A549 (cell line): Measurements from ENCODE around the gene MPC1L. TPM values are rescaled to one million over a fixed set of nuclear protein-coding genes. Genes with fewer than 3 reads are reported as not detected.
"Not testable (repeated sequence)": the region's sequence is repeated elsewhere in the genome, so short reads cannot be mapped to it uniquely, and the experiment has no call there.

Experiments
- ATAC-seq, 2 experiments: fragments of 200-7000 bp in 1 of 2; fragments of >200 bp in 1 of 2; cut with Nextera tagmentation in 1 of 2; cut with Tn5 transposase in 1 of 2; 3 replicates each; pipeline versions ENCODE4 v1.8.0 to v1.9.1; 2018 to 2020; ENCODE audit warnings: mild to moderate bottlenecking in 1 of 2, moderate library complexity in 1 of 2
- CTCF ChIA-PET: fragments of 300-600 bp; sonication (Branson Sonifier 250); formaldehyde crosslinking; extraction: SDS; loops from one replicate; lab custom pipeline; 2021; ENCODE audit warnings: antibody characterized with exemption, inconsistent platforms; lab: Yijun Ruan, JAX
- POLR2A ChIA-PET: fragments of 350-600 bp; formaldehyde crosslinking; extraction: SDS; loops from one replicate; lab custom pipeline; 2021; ENCODE audit warnings: antibody characterized with exemption, inconsistent platforms; lab: Yijun Ruan, JAX
- DNase-seq, 2 experiments: peaks; one replicate each; pipeline versions ENCODE4 v3.0.0 to v3.0.0-alpha.2; 2011 to 2016; ENCODE audit warnings: low read depth in 1 of 2, low spot score in 1 of 2
- FAIRE-seq: peaks from 2 replicates; lab custom pipeline; 2011; peaks lifted over from hg19 to GRCh38; lab: Jason Lieb, UNC
- H3K27ac ChIP-seq, 2 experiments: fragments of >200 bp; sonication (Bioruptor Twin); formaldehyde crosslinking; 3 replicates each; pipeline ENCODE4 v1.5.1; 2016 to 2017
- H3K4me1 ChIP-seq: fragments of >200 bp; sonication (Bioruptor Twin); formaldehyde crosslinking; 3 replicates; pipeline ENCODE4 v1.6.1; 2016
- H3K4me2 ChIP-seq: fragments of >200 bp; sonication (Bioruptor Twin); formaldehyde crosslinking; 3 replicates; pipeline ENCODE4 v1.6.1; 2016
- H3K4me3 ChIP-seq: fragments of >200 bp; sonication (Bioruptor Twin); formaldehyde crosslinking; 3 replicates; pipeline ENCODE4 v1.5.1; 2016
- H3K9me3 ChIP-seq: fragments of >200 bp; sonication (Bioruptor Twin); formaldehyde crosslinking; 3 replicates; pipeline ENCODE4 v1.6.1; 2016
- ATOH8 ChIP-seq: fragments of 250-450 bp; sonication (Bioruptor Pico); IDR thresholded peaks from 2 replicates; pipeline ENCODE4 v1.5.0; 2020; ENCODE audit warnings: low read depth, mild to moderate bottlenecking, moderate library complexity
- BCL3 ChIP-seq: fragments of >200 bp; sonication (Bioruptor Twin); formaldehyde crosslinking; IDR thresholded peaks from 3 replicates; pipeline ENCODE4 v1.6.1; 2016
- CBX8 ChIP-seq: fragments of 200-600 bp; sonication (generic); IDR thresholded peaks from 2 replicates; pipeline ENCODE4 v1.6.1; 2016
- EP300 ChIP-seq, 2 experiments: fragments of >200 bp; sonication (Bioruptor Twin); formaldehyde crosslinking; IDR thresholded peaks; 2 replicates in 1 of 2; 3 replicates in 1 of 2; pipeline ENCODE4 v1.6.1; 2016 to 2017
- GATA3 ChIP-seq: IDR thresholded peaks from 2 replicates; pipeline ENCODE4 v1.6.1; 2012; ENCODE audit warnings: borderline replicate concordance
- HEYL ChIP-seq: fragments of 250-450 bp; sonication (Bioruptor Pico); IDR thresholded peaks from 2 replicates; pipeline ENCODE4 v1.8.0; 2021; ENCODE audit warnings: mild to moderate bottlenecking, moderate library complexity
- HOXB5 ChIP-seq: fragments of 250-450 bp; sonication (Bioruptor Pico); IDR thresholded peaks from 2 replicates; pipeline ENCODE4 v1.5.0; 2020; ENCODE audit warnings: mild to moderate bottlenecking, moderate library complexity
- JUN ChIP-seq, 2 experiments: fragments of >200 bp; sonication (Bioruptor Twin); formaldehyde crosslinking; IDR thresholded peaks; 2 replicates in 1 of 2; 3 replicates in 1 of 2; pipeline ENCODE4 v1.6.1; 2016 to 2017
- MYC ChIP-seq: IDR thresholded peaks from 2 replicates; pipeline ENCODE4 v1.6.1; 2012; ENCODE audit warnings: mild to moderate bottlenecking, inconsistent platforms, low read length, improper control_type of control experiment, borderline replicate concordance
- SMC3 ChIP-seq: fragments of >200 bp; sonication (Bioruptor Twin); formaldehyde crosslinking; IDR thresholded peaks from 3 replicates; pipeline ENCODE4 v1.6.1; 2018; ENCODE audit warnings: inconsistent platforms
- SREBF2 ChIP-seq: fragments of 450-650 bp; IDR thresholded peaks from 2 replicates; pipeline ENCODE4 v1.6.1; 2014; ENCODE audit warnings: mild to moderate bottlenecking, moderate library complexity
- TP53 ChIP-seq: fragments of 250-450 bp; sonication (Bioruptor Pico); IDR thresholded peaks from 2 replicates; pipeline ENCODE4 v1.5.0; 2021; ENCODE audit warnings: mild to moderate bottlenecking, moderate library complexity
- ZC3H11A ChIP-seq: fragments of 450-650 bp; IDR thresholded peaks from 2 replicates; pipeline ENCODE4 v1.6.1; 2014; ENCODE audit warnings: antibody characterized with exemption, mild to moderate bottlenecking
- WGBS: methylation state at CpG from one replicate; pipeline ENCODE4 v1.1.6; 2017; ENCODE audit errors: missing lambda C conversion rate; 5-methylcytosine and 5-hydroxymethylcytosine counted together
- polyA plus RNA-seq, 4 experiments: library from polyadenylated mRNA; depleted of rRNA in 3 of 4; stranded (reverse); fragments of >200 nt; fragmentation: RNase III in 1 of 4; extraction: RNeasy Plus Mini Kit Qiagen cat#74134 plus additional on column Dnase treatment in 1 of 4; gene quantifications; 2 replicates in 3 of 4; 3 replicates in 1 of 4; pipeline ENCODE4 v1.2.3, GENCODE V29; 2011 to 2017
- TF ChIP-seq, protein P1 (sequence below): fragments of >200 bp; sonication (Bioruptor Twin); formaldehyde crosslinking; IDR thresholded peaks from 3 replicates; pipeline ENCODE4 v1.5.1; 2016
- TF ChIP-seq, protein P2 (sequence below): IDR thresholded peaks from 2 replicates; pipeline ENCODE4 v1.6.1; 2012
- TF ChIP-seq, protein P3 (sequence below): IDR thresholded peaks from 2 replicates; pipeline ENCODE4 v1.6.1; 2012

The MPC1L gene
- polyA plus RNA-seq, 2 of the 4 experiments (the other 2 are of a cell fraction), result not detected

GRCh38 chrX:40582811-40583210 lies 40.4 kb upstream of the MPC1L start (continued):
- TF ChIP-seq, protein P1, sequence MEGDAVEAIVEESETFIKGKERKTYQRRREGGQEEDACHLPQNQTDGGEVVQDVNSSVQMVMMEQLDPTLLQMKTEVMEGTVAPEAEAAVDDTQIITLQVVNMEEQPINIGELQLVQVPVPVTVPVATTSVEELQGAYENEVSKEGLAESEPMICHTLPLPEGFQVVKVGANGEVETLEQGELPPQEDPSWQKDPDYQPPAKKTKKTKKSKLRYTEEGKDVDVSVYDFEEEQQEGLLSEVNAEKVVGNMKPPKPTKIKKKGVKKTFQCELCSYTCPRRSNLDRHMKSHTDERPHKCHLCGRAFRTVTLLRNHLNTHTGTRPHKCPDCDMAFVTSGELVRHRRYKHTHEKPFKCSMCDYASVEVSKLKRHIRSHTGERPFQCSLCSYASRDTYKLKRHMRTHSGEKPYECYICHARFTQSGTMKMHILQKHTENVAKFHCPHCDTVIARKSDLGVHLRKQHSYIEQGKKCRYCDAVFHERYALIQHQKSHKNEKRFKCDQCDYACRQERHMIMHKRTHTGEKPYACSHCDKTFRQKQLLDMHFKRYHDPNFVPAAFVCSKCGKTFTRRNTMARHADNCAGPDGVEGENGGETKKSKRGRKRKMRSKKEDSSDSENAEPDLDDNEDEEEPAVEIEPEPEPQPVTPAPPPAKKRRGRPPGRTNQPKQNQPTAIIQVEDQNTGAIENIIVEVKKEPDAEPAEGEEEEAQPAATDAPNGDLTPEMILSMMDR, result no peak

DNA sequence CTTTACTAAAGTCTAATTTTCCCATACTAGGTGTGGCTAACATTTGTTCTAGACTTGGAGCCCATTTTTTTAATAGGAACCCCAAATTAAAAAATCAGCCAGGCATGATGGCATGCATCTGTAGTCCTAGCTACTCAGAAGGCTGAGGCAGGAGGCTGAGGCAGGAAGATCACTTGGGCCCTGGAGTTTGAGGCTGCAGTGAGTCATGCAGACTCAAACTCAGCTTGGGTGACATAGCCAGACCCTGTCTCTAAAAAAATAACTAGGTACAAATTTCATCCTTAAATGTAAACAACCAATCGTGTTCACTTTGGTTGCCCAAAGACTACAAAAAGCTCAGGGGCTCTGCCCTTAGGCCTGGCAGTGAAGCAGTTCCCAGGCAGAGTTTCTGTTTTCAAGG lies 35.6 kb upstream of the MPC1L start:
- ATAC-seq, H3K27ac ChIP-seq, POLR2A ChIA-PET, H3K4me1 ChIP-seq, CTCF ChIA-PET, H3K9me3 ChIP-seq, DNase-seq, H3K4me3 ChIP-seq, FAIRE-seq, H3K4me2 ChIP-seq: not testable (repeated sequence)
- 23% methylated on average over 1 of the region's 1 CpG for WGBS

DNA sequence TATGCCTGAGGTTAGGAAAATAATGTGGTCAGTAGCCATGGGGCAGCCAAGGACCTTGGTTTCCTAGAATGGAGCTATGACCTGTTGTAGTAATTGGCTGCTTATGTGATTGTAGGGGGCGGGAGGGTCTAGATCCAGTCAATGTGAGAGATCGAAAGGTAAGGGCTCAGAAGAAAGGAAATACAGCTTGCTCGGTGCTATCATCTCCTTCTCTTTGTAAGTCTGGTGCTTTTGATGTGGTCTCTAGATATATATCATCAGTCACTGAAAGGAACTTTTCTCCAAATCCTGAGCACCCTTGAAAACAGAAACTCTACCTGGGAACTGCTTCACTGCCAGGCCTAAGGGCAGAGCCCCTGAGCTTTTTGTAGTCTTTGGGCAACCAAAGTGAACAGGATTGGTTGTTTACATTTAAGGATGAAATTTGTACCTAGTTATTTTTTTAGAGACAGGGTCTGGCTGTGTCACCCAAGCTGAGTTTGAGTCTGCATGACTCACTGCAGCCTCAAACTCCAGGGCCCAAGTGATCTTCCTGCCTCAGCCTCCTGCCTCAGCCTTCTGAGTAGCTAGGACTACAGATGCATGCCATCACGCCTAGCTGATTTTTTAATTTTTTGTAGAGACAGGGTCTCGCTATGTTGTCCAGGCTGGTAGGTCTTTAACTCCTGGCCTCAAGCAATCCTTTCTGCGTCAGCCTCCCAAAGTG lies 33.5 kb upstream of the MPC1L start:
- CTCF ChIA-PET, DNase-seq, H3K9me3 ChIP-seq, ATAC-seq, POLR2A ChIA-PET, H3K4me3 ChIP-seq, H3K27ac ChIP-seq, FAIRE-seq, H3K4me1 ChIP-seq, H3K4me2 ChIP-seq: not testable (repeated sequence)
- 98% methylated on average over 6 of the region's 6 CpGs for WGBS

GRCh38 chrX:40603446-40603845 lies 19.8 kb upstream of the MPC1L start:
- WGBS, result 97% methylated on average over 6 of the region's 6 CpGs
- TF ChIP-seq BCL3, result no peak
- TF ChIP-seq ZC3H11A, result no peak
- TF ChIP-seq JUN (IDR thresholded peaks at IDR 0.05), result no peak
- no peak for TF ChIP-seq HEYL (CRISPR knock-in tag)
- TF ChIP-seq HOXB5 (CRISPR knock-in tag), result no peak
- TF ChIP-seq SREBF2, result no peak
- TF ChIP-seq ATOH8 (CRISPR knock-in tag), result no peak
- no peak for TF ChIP-seq CBX8
- TF ChIP-seq, protein P2, sequence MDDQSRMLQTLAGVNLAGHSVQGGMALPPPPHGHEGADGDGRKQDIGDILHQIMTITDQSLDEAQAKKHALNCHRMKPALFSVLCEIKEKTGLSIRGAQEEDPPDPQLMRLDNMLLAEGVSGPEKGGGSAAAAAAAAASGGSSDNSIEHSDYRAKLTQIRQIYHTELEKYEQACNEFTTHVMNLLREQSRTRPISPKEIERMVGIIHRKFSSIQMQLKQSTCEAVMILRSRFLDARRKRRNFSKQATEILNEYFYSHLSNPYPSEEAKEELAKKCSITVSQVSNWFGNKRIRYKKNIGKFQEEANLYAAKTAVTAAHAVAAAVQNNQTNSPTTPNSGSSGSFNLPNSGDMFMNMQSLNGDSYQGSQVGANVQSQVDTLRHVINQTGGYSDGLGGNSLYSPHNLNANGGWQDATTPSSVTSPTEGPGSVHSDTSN, result no peak
- no peak for TF ChIP-seq TP53
- no peak for TF ChIP-seq GATA3
- no peak for TF ChIP-seq EP300 (IDR thresholded peaks at IDR 0.05)
- no peak for TF ChIP-seq MYC
- TF ChIP-seq SMC3, result no peak
- TF ChIP-seq, protein P3, sequence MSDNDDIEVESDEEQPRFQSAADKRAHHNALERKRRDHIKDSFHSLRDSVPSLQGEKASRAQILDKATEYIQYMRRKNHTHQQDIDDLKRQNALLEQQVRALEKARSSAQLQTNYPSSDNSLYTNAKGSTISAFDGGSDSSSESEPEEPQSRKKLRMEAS, result no peak
- ChIA-PET CTCF (interaction anchor here (1.1 to 1.4 kb wide), 2 partner anchors 28 to 59 kb away, joined by 3 read pairs; no protein-coding TSS in a partner anchor), POLR2A (no interaction called here)
- Histone ChIP-seq H3K4me3 (no peak overlapping the region), H3K9me3 (no peaks in the 10 kb centered on the region), H3K4me1 (no peaks in the 10 kb centered on the region), H3K4me2 (no peak overlapping the region), H3K27ac (no peak overlapping the region)
- FAIRE-seq (no peak), ATAC-seq (no peak), DNase-seq (no peak)
